Skeletal muscle tissue (tissue), 4 donors: ENCODE measurements around the gene RASD1. TPM values are rescaled to one million over a fixed set of nuclear protein-coding genes. Genes with fewer than 3 reads are reported as not detected.
A peak's percentile ranks its signal among the peaks of the same experiment; 100 is the strongest.

Experiments
- H3K27ac ChIP-seq: one replicate; pipeline ENCODE4 v1.7.0; 2013; ENCODE audit warnings: mild to moderate bottlenecking, low read depth, low read length, inconsistent platforms
- H3K27me3 ChIP-seq, 3 donors: one replicate each; pipeline ENCODE4 v1.7.0; 2013; ENCODE audit warnings: low read length in 3 of 3; ENCODE audit not compliant: control insufficient read depth in 3 of 3, insufficient read depth in 3 of 3
- H3K36me3 ChIP-seq, 3 donors: one replicate each; pipeline ENCODE4 v1.7.0; 2013; ENCODE audit warnings: low read length in 3 of 3; ENCODE audit not compliant: control insufficient read depth in 3 of 3, insufficient read depth in 3 of 3
- H3K4me1 ChIP-seq, 3 donors: one replicate each; pipeline ENCODE4 v1.7.0; 2013; ENCODE audit warnings: low read length in 3 of 3, mild to moderate bottlenecking in 3 of 3; ENCODE audit not compliant: control insufficient read depth in 3 of 3, insufficient read depth in 3 of 3
- H3K4me3 ChIP-seq, 3 donors: one replicate each; pipeline ENCODE4 v1.7.0; 2013; ENCODE audit warnings: low read length in 3 of 3
- H3K9ac ChIP-seq, 3 donors: one replicate each; pipeline ENCODE4 v1.7.0; 2013; ENCODE audit warnings: low read length in 3 of 3, mild to moderate bottlenecking in 3 of 3, moderate library complexity in 2 of 3, low read depth in 1 of 3
- H3K9me3 ChIP-seq, 3 donors: one replicate each; pipeline ENCODE4 v1.7.0; 2013; ENCODE audit warnings: low read length in 3 of 3; ENCODE audit not compliant: control insufficient read depth in 3 of 3
- total RNA-seq: library from RNA; depleted of rRNA; stranded (reverse); fragments of >200 nt; gene quantifications from one replicate; pipeline ENCODE4 v1.2.3, GENCODE V29; 2014
- donor health status: Osteomylitis.

RASD1 gene
- total RNA-seq, 1 donor from 2014 or later, result 4.2 TPM

DNA sequence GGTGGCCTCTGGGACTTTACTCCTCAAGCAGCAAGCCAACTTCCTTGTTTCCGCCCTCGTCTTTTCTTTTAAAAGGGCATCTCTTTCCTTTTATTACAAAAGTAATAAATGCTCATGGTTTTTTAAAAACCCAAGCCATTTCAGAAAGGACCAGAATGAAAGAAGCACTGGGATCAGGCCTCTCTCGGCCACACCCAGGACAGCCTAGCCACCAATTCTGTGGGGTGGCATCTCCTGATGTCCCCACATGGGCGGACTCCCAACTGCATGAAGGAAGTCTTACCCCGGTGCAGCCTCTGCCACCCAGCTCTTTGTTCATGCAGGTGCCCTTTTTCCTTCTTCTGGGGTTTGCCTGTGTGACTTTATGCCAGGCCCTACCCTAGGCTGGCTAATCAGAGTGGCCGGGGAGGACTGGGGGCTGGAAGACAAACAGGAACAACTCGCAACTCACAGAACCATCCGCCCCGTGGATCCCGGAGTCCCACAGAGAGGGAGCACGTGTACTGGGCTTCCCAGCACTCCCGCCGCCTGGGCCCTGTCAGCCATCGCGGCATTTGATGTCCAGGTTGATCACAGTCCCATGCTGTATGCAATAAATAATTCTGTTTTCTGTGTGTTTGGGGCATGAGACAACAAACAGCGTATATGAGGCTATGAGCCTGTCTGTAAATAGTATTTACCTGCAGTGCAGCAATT is 2.6 kb upstream of the RASD1 start:
- no peaks in the 10 kb centered on the region for H3K36me3 ChIP-seq

DNA sequence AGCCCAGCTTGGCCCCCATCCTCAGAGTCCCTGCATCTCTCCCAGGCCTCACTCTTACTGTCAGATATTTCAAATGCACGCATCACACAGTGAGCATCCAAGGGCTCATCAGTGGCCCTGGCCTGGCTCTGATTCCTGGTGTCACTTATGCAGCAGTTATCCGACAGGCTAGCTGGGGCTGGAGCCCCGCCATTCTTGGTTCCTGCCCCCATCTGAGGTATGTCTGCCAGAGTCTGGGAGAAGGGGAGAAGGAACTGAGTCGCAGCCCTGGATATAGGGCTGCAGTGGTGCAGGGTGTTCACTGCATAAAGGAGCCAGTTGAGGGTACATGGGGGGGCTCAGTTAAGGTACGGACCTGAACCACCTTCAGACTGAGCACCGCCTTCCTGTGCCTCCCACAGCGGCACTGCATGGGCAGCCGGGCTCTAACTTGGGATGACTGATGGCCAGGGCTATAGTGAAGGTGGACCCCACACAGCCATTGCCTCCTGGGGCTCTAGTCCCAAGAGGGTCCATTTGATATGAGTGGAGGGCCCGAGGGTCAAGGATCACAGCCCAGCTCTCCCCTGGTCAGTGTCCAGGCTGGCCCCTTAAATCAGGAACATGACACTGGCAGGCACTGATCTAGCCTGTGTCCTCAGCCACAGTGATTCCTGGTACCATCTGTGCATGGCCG is 1.8 kb upstream of the RASD1 start:
- no peaks in the 10 kb centered on the region for H3K27me3 ChIP-seq
- H3K4me3 ChIP-seq, result no peak overlapping the region
- H3K9ac ChIP-seq, result peak overlapping the region in 1 of 3 donors; percentile 62
- H3K4me1 ChIP-seq, result peaks cover 24 to 34% (median 31%) of the 10 kb centered on the region in 3 donors
- H3K9me3 ChIP-seq, result no peaks in the 10 kb centered on the region
- H3K36me3 ChIP-seq, result no peaks in the 10 kb centered on the region
- no peak overlapping the region for H3K27ac ChIP-seq

More for the DNA sequence above, 2.6 kb upstream of the RASD1 start:
- H3K27me3 ChIP-seq, result no peaks in the 10 kb centered on the region
- H3K9me3 ChIP-seq, result no peaks in the 10 kb centered on the region
- no peak overlapping the region for H3K4me3 ChIP-seq
- H3K9ac ChIP-seq, result no peak overlapping the region
- H3K4me1 ChIP-seq, result peaks cover 22 to 29% (median 28%) of the 10 kb centered on the region in 3 donors
- H3K27ac ChIP-seq, result no peak overlapping the region

DNA sequence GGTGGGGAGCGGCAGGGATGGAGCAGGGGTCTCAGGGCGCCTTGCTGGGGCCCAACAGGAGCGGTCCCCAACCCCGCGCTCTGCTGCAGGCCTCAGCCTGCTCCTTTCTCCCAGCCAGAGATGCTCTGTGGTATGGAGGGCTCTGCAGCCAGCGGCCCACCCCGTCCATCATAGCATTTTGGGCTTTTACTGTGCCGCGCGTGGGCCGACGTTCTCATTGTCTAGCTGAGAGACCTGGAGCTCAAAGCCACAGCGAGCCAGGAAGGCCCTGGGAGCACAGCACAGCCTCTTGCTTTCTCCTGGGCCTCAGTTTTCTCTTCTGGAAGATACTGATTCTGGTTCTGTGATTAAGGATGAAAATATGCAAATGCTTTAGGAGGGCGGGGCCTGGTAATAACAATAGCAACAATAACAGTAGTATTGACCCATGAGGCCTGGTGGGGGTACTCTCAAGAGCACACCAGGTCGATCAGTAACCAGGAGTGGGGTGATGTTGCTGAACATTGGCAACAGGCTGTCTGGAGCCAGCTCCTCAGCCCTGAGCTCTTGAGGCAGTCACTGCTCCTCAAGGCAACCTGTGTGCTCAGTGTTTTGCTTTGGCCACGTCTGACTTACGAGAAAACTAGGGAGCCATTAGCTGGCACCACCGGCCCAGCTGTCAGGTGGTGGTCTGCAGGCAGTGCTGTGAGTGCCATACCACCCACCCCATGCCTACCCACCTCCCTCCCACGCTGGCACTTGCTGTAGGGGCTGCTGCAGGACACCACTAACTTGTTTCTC is 1.1 kb upstream of the RASD1 start:
- Histone ChIP-seq H3K27ac (peak overlapping the region; percentile 78), H3K9me3 (no peaks in the 10 kb centered on the region), H3K36me3 (peaks cover under 1 to 3% (median 2%) of the 10 kb centered on the region in 3 donors), H3K4me1 (peaks cover 30 to 40% (median 31%) of the 10 kb centered on the region in 3 donors), H3K9ac (peak overlapping the region in 1 of 3 donors; percentile 62), H3K27me3 (no peaks in the 10 kb centered on the region), H3K4me3 (peak overlapping the region in 1 of 3 donors; percentile 83)

DNA sequence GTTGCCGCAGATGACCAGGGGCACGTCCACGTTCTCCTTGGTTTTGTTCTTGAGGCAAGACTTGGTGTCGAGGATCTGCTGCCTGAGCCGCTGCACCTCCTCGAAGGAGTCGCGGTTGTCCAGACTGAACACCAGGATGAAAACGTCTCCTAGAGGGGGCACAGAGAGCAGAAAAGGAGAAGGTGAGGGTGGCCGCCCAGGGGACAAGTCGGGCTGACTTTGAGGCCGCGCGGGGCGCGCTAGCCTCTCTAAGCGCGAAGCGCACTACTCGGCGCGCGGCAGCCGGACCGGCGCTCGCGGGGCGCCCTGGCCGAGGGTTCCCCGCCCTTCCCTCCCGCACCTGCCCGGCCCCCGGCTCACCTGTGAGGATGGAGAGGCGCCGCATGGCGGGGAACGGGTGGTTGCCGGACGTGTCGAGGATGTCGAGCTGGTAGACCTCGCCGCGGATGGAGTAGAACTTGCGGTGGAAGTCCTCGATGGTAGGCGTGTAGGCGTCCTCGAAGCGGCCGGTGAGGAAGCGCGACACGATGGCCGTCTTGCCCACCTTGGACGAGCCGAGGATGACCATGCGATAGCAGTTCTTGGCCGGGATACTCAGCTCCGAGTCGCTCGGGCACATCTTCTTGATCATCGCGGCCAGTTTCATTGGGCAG is 533 bp downstream of the RASD1 start:
- Histone ChIP-seq H3K4me3 (peak overlapping the region; percentile 70 to 82 (median 72)), H3K9ac (peak overlapping the region; percentile 65 to 81 (median 79)), H3K4me1 (peaks cover 32 to 55% (median 39%) of the 10 kb centered on the region in 3 donors), H3K9me3 (no peaks in the 10 kb centered on the region), H3K27ac (peak overlapping the region; percentile 71), H3K27me3 (no peaks in the 10 kb centered on the region), H3K36me3 (peaks cover 12 to 15% (median 15%) of the 10 kb centered on the region in 3 donors)

DNA sequence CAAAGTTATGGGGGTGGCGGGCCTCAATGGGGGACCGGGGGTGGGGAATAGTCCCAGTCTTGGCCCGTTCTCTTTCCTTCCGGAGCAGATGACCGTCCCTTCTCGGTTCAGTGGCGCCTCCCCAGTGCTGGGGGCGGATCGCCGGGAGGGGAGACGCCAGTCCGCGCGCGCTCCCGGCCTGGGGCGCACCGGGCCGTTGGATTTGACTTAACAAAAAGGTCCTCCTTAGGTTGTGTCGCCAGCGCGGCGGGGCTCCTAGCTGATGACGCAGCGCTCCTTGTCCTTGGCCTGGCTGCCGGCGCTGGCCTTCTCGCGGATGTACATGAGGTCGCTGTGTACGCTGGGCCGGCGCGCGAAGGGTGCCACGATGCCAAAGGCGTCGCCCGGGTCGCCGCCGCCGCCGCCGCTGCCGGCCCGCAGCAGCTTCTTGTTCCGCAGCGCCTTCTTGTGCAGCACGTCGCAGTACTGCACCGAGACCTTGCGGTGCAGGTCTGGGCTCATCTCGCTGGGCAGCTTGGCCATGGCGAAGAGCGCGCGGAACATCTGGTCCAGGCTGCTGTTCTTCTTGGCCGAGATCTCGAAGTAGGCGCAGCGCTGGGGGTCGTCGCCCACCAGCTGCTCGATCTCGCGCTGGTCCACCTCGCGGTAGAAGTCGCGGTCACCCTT is 1.2 kb downstream of the RASD1 start:
- Histone ChIP-seq H3K4me3 (peak overlapping the region; percentile 70 to 82 (median 72)), H3K9ac (peak overlapping the region; percentile 33 to 81 (median 59)), H3K27me3 (no peaks in the 10 kb centered on the region), H3K4me1 (peaks cover 32 to 58% (median 41%) of the 10 kb centered on the region in 3 donors), H3K36me3 (peaks cover 12 to 15% (median 15%) of the 10 kb centered on the region in 3 donors), H3K9me3 (no peaks in the 10 kb centered on the region), H3K27ac (peak overlapping the region; percentile 71)

DNA sequence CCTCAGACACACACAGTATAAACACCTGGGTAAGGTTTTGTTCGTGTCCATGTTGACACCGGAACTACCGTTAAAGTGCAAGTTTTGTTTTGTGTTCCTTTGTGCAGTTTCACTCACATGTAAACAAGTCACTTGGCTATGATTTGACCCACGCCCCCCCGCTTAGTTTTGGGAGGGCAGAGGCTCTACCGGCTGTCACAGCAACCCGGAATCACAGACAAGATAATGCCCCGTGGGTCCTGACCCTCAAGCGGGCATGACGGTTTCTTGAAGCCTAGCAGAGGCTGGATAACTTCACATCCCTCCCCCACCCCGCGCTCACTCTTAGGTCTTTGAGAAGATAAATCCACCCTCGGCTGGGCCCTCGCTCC is 1.7 kb downstream of the RASD1 start:
- no peaks in the 10 kb centered on the region for H3K9me3 ChIP-seq
- H3K27me3 ChIP-seq, result no peaks in the 10 kb centered on the region
- peaks cover 12 to 17% (median 15%) of the 10 kb centered on the region in 3 donors for H3K36me3 ChIP-seq
- H3K27ac ChIP-seq, result peak overlapping the region; percentile 65
- peaks cover 32 to 58% (median 41%) of the 10 kb centered on the region in 3 donors for H3K4me1 ChIP-seq
- peak overlapping the region; percentile 33 to 81 (median 59) for H3K9ac ChIP-seq
- peak overlapping the region; percentile 30 to 82 (median 72) for H3K4me3 ChIP-seq

DNA sequence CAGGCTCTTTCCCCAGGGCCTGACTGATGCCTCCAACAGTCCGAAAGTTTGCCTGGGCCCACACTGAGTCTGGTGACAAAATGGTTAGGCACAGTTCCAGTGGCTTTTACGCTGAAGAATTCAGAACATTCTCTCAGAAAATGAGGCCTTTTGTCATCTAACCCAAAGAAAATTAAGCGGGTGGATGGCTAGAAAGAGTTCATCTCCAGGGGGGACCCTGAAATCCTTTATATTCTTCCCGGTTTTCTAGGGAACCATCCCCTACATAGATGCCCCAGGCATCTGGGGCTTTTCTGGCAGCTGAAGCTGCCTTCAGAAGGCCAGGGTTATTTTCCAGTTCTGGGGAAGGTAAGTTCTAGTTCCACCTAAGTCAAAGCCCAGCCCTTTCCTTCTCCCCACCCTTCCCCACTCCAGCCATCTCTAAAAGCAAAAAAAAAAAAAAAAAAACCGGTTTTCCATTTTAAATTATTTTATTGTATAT is 2.2 kb downstream of the RASD1 start:
- H3K27ac ChIP-seq, result peak overlapping the region; percentile 40
- H3K9ac ChIP-seq, result peak overlapping the region in 2 of 3 donors; percentile 53 to 69
- H3K4me1 ChIP-seq, result peaks cover 32 to 58% (median 41%) of the 10 kb centered on the region in 3 donors
- peaks cover 12 to 17% (median 15%) of the 10 kb centered on the region in 3 donors for H3K36me3 ChIP-seq
- peak overlapping the region in 2 of 3 donors; percentile 19 to 35 for H3K4me3 ChIP-seq
- no peaks in the 10 kb centered on the region for H3K27me3 ChIP-seq
- no peaks in the 10 kb centered on the region for H3K9me3 ChIP-seq

DNA sequence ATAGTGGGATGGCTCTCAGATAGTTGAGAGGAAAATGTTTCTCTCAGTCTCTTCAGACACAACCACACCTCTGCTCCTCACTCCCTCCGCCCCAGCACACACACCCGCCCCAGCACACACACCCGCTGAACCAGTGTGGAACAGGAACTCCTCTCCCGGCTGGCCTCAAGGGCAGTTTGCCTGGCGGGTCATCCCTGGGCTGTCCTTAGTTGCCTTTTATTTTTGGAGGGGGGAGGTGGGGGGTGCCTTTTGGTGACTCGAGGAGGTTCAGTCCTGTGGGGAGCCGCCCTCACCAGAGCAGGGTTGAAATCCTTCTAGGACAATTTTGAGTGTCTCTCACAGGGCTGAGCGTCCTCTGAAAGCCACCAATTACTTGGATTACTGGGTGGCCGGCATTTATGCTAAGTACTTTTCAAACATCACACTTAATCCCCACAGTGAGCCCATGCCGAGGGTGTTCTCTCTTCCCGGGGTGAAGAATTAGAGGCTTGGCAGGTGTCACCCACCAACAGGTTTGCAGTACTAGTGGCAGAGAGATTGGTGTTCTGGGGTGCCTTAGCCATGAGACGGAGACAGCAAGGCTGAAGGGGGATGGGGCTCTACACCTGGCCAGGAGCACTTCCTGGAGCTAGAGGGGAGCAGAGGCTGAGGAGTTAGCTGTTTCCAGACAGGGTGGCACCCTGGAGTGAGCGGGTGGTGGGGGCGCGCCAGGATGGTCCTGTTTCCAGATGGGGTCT is 2.8 kb downstream of the RASD1 start:
- Histone ChIP-seq H3K27me3 (no peaks in the 10 kb centered on the region), H3K9ac (peak overlapping the region in 2 of 3 donors; percentile 53 to 54), H3K36me3 (peaks cover 12 to 17% (median 15%) of the 10 kb centered on the region in 3 donors), H3K4me1 (peaks cover 32 to 58% (median 41%) of the 10 kb centered on the region in 3 donors), H3K27ac (peak overlapping the region; percentile 40), H3K4me3 (peak overlapping the region in 2 of 3 donors; percentile 19 to 35), H3K9me3 (no peaks in the 10 kb centered on the region)
